Measurements from ENCODE around the gene H2BK1. TPM values are rescaled to one million over a fixed set of nuclear protein-coding genes. Genes with fewer than 3 reads are reported as not detected.

H2BK1 gene
- total RNA-seq, 2 donors from 2014 or later = 3.0 TPM; not detected in 1

DNA sequence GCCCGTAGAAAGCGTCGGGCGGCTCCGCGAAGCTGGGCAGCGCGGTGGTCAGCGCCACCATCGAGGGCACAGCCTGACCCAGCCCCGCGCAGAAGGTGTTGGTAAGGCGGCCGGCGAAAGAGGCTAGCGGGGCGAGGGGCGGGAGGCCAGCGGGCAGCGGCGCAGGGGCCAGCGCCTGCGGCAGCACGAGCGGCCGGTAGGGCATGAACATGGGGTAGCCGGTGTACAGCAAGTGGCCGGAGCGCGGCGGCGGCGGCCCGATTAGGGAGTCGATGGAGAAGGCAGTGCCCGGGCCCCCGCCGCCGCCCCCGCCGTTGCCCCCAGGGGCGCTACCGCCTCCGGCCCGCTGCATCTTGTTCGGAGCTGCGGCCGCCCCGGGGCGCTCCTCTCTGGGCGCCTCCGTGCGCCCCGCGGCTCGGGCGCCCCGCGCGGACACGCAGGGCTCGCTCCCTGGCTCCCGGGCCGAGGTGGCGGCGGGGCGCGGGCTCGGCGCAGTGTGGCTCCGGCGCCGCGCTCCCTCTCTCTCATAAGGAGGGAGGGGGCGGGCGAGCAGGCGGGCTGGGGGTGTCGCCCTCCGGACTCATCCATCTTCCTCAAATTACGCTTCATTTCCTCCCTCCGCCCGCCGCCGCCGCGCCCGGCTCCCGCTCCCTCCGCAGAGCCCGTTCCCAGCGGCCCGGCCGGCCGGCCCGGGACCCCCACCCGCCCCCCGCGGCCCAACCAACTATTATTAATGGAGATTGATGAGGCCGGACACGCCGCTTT is 42.9 kb downstream of the H2BK1 start, which contains the start of gene GBX1:
Gene GBX1, minus strand, starts transcription at position 498 of the 765 bp plus-strand sequence. Its CDS starts 146 bp downstream, at position 352.
- DNase-seq (ENCODE audit: low spot score) = no peak
- peak within 1 kb of the TSS; percentile 24 to 38 for H3K4me3 ChIP-seq
- H3K27me3 ChIP-seq (replicated peaks; ENCODE audit: insufficient read depth) = no peaks in the 10 kb centered on the region
- TF ChIP-seq POLR2AphosphoS5 (IDR thresholded peaks at IDR 0.05) (no peak), POLR2A (IDR thresholded peaks at IDR 0.05) (no peak)
- TF ChIP-seq, protein P1, sequence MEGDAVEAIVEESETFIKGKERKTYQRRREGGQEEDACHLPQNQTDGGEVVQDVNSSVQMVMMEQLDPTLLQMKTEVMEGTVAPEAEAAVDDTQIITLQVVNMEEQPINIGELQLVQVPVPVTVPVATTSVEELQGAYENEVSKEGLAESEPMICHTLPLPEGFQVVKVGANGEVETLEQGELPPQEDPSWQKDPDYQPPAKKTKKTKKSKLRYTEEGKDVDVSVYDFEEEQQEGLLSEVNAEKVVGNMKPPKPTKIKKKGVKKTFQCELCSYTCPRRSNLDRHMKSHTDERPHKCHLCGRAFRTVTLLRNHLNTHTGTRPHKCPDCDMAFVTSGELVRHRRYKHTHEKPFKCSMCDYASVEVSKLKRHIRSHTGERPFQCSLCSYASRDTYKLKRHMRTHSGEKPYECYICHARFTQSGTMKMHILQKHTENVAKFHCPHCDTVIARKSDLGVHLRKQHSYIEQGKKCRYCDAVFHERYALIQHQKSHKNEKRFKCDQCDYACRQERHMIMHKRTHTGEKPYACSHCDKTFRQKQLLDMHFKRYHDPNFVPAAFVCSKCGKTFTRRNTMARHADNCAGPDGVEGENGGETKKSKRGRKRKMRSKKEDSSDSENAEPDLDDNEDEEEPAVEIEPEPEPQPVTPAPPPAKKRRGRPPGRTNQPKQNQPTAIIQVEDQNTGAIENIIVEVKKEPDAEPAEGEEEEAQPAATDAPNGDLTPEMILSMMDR (IDR thresholded peaks at IDR 0.05) = peak in 1 of 4 experiments; percentile 13
- H3K9me3 ChIP-seq = no peaks in the 10 kb centered on the region
- no peaks in the 10 kb centered on the region for H3K36me3 ChIP-seq
- no peak within 1 kb of the TSS for H3K27ac ChIP-seq
- 1% methylated on average over 20 of the region's 101 CpGs for WGBS
- intact Hi-C loops (cut with DNase I) = no loop called here
- H3K4me1 ChIP-seq (replicated peaks) = no peaks in the 10 kb centered on the region

GRCh38 chr7:151166629-151167196 is 43.6 kb downstream of the H2BK1 start:
- TF ChIP-seq POLR2A (IDR thresholded peaks at IDR 0.05) = no peak
- no peak for TF ChIP-seq POLR2AphosphoS5 (IDR thresholded peaks at IDR 0.05)
- TF ChIP-seq, protein P1 (IDR thresholded peaks at IDR 0.05) = no peak
- 10% methylated on average over 30 of the region's 31 CpGs for WGBS
- intact Hi-C loops (cut with DNase I) = no loop called here

GRCh38 chr7:151161757-151162156 is 48.5 kb downstream of the H2BK1 start:
- no peak for DNase-seq (ENCODE audit: low spot score)
- WGBS = 90% methylated on average over 1 of the region's 1 CpG
- TF ChIP-seq POLR2AphosphoS5 (IDR thresholded peaks at IDR 0.05) (no peak), POLR2A (IDR thresholded peaks at IDR 0.05) (no peak)
- TF ChIP-seq, protein P1 (IDR thresholded peaks at IDR 0.05) = no peak
- no peaks in the 10 kb centered on the region for H3K27me3 ChIP-seq (replicated peaks; ENCODE audit: insufficient read depth)
- no peaks in the 10 kb centered on the region for H3K36me3 ChIP-seq
- no peaks in the 10 kb centered on the region for H3K4me1 ChIP-seq (replicated peaks)
- H3K27ac ChIP-seq = no peak overlapping the region
- no peak overlapping the region for H3K4me3 ChIP-seq
- no peaks in the 10 kb centered on the region for H3K9me3 ChIP-seq
- intact Hi-C loops (cut with DNase I) = no loop called here

More at GRCh38 chr7:151166629-151167196, 43.6 kb downstream of the H2BK1 start:
- DNase-seq (ENCODE audit: low spot score) = no peak
- H3K27ac ChIP-seq = no peak overlapping the region
- no peaks in the 10 kb centered on the region for H3K27me3 ChIP-seq (replicated peaks; ENCODE audit: insufficient read depth)
- peak overlapping the region; percentile 24 to 38 for H3K4me3 ChIP-seq
- no peaks in the 10 kb centered on the region for H3K4me1 ChIP-seq (replicated peaks)
- H3K36me3 ChIP-seq = no peaks in the 10 kb centered on the region
- H3K9me3 ChIP-seq = no peaks in the 10 kb centered on the region

MicroRNAs within 50 kb of the gene (microRNA counts, 767-probe panel; counts per million panel counts)
- microRNA hsa-miR-671-3p = 0 to 431 counts per million in 2 donors
- microRNA hsa-miR-671-5p = 1,352 to 2,000 counts per million in 2 donors

Other genes starting within 250 kb of the H2BK1 start
- gene KCNH2, start 232.2 kb downstream of the H2BK1 start, total RNA-seq = 100 to 1,000 TPM in 1 of 2 donors, 10 to 100 TPM in 1; 10.1 to 184 TPM
- gene NOS3, start 219.5 kb downstream of the H2BK1 start, total RNA-seq = 10 to 100 TPM in 1 of 2 donors, 1 to 10 TPM in 1; 6.1 to 10.4 TPM
- 1 to 10 TPM in 1 of 2 donors, under 1 TPM in 1; 0.18 to 7.1 TPM for gene ATG9B, start 186.0 kb downstream of the H2BK1 start, total RNA-seq
- 10 to 100 TPM; 26.4 to 50.6 TPM for gene ABCB8, start 182.0 kb downstream of the H2BK1 start, total RNA-seq
- 10 to 100 TPM in 1 of 2 donors, 1 to 10 TPM in 1; 1.7 to 11.0 TPM for gene ASIC3, start 162.0 kb downstream of the H2BK1 start, total RNA-seq
- 10 to 100 TPM; 13.1 to 18.5 TPM for gene CDK5, start 152.6 kb downstream of the H2BK1 start, total RNA-seq
- gene SLC4A2, start 150.9 kb downstream of the H2BK1 start, total RNA-seq = 100 to 1,000 TPM in 1 of 2 donors, 10 to 100 TPM in 1; 77.1 to 141 TPM
- 100 to 1,000 TPM; 107 to 122 TPM for gene FASTK, start 129.7 kb downstream of the H2BK1 start, total RNA-seq
- 10 to 100 TPM; 79.8 to 99.4 TPM for gene TMUB1, start 127.0 kb downstream of the H2BK1 start, total RNA-seq
- 100 to 1,000 TPM in 1 of 2 donors, 10 to 100 TPM in 1; 80.3 to 112 TPM for gene AGAP3, start 124.0 kb downstream of the H2BK1 start, total RNA-seq
- gene GBX1, start 42.8 kb downstream of the H2BK1 start, total RNA-seq = not detected
- not detected for gene ASB10, start 23.2 kb downstream of the H2BK1 start, total RNA-seq
- 10 to 100 TPM; 23.3 to 33.3 TPM for gene ABCF2, start 16.7 kb upstream of the H2BK1 start, total RNA-seq
- gene CHPF2, start 22.0 kb upstream of the H2BK1 start, total RNA-seq = 10 to 100 TPM; 40.2 to 72.9 TPM
- gene SMARCD3, start 38.2 kb upstream of the H2BK1 start, total RNA-seq = 100 to 1,000 TPM in 1 of 2 donors, 10 to 100 TPM in 1; 35.6 to 108 TPM
- 10 to 100 TPM; 46.4 to 53.7 TPM for gene NUB1, start 131.3 kb upstream of the H2BK1 start, total RNA-seq
- gene WDR86, start 199.6 kb upstream of the H2BK1 start, total RNA-seq = 10 to 100 TPM in 1 of 2 donors, 1 to 10 TPM in 1; 3.6 to 12.8 TPM
- gene CRYGN, start 229.7 kb upstream of the H2BK1 start, total RNA-seq = not detected